ENCODE measurements around the gene BBS9. TPM values are rescaled to one million over a fixed set of nuclear protein-coding genes. Genes with fewer than 3 reads are reported as not detected.

BBS9 gene
- total and polyA plus RNA-seq, 8 donors, result 2.6 to 10.8 (median 6.0) TPM

DNA sequence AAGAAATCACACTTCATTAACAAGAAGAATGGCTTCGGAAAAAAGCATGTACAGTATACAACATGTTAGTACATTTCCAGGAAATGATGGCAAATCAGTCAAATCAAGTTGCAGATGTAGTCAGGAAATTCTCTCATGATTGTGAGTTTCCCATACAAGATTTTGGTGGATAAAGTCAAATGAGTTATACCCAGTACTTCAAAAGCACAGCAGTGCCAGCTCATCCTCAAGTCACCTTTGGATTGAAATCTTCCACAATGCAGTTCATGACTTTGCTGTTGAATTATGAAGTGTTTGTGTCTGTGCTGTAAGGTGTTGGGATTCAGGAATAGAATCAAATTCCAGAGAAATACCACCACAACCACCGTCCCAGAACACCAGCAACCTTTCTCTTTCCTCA, 474.7 kb downstream of the BBS9 start:
- intact Hi-C loops (cut with DNase I), result no loop called here
- Histone ChIP-seq H3K4me1 (no peaks in the 10 kb centered on the region), H3K36me3 (no peaks in the 10 kb centered on the region), H3K27me3 (no peaks in the 10 kb centered on the region), H3K9me3 (no peaks in the 10 kb centered on the region), H3K4me3 (no peak overlapping the region), H3K27ac (no peak overlapping the region)
- TF ChIP-seq, protein P1, sequence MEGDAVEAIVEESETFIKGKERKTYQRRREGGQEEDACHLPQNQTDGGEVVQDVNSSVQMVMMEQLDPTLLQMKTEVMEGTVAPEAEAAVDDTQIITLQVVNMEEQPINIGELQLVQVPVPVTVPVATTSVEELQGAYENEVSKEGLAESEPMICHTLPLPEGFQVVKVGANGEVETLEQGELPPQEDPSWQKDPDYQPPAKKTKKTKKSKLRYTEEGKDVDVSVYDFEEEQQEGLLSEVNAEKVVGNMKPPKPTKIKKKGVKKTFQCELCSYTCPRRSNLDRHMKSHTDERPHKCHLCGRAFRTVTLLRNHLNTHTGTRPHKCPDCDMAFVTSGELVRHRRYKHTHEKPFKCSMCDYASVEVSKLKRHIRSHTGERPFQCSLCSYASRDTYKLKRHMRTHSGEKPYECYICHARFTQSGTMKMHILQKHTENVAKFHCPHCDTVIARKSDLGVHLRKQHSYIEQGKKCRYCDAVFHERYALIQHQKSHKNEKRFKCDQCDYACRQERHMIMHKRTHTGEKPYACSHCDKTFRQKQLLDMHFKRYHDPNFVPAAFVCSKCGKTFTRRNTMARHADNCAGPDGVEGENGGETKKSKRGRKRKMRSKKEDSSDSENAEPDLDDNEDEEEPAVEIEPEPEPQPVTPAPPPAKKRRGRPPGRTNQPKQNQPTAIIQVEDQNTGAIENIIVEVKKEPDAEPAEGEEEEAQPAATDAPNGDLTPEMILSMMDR (IDR thresholded peaks at IDR 0.05), result no peak
- 80 to 90% methylated on average over 2 of the region's 2 CpGs for WGBS, 2 donors
- FAIRE-seq (no peak), DNase-seq (no peak), ATAC-seq (no peak)

DNA sequence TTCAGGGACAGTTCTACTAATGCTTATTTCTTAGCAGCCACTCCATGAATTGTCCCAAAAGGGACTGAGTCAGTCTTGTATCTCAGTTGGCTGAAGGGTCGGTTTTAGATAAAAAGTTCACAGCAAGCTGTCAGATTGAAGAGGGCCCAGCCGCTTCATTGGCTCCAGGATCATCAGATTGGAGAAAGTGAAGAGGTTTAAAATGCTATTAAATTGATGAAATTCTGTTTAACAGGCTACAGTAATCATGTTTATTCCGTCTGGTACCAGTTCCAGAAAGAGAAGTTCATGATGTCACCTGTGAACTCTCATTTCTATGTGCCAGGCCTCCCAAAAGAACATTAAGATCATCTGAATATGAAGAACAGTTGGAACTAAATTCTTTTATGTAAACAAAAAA, 481.6 kb downstream of the BBS9 start:
- Histone ChIP-seq H3K27ac (no peak overlapping the region), H3K4me1 (no peaks in the 10 kb centered on the region), H3K9me3 (no peaks in the 10 kb centered on the region), H3K27me3 (no peaks in the 10 kb centered on the region), H3K36me3 (no peaks in the 10 kb centered on the region), H3K4me3 (no peak overlapping the region)
- DNase-seq (no peak), ATAC-seq (no peak), FAIRE-seq (no peak)
- TF ChIP-seq, protein P1 (IDR thresholded peaks at IDR 0.05), result no peak
- 88 to 96% methylated on average over 3 of the region's 3 CpGs for WGBS, 2 donors
- intact Hi-C loops (cut with DNase I), result no loop called here

DNA sequence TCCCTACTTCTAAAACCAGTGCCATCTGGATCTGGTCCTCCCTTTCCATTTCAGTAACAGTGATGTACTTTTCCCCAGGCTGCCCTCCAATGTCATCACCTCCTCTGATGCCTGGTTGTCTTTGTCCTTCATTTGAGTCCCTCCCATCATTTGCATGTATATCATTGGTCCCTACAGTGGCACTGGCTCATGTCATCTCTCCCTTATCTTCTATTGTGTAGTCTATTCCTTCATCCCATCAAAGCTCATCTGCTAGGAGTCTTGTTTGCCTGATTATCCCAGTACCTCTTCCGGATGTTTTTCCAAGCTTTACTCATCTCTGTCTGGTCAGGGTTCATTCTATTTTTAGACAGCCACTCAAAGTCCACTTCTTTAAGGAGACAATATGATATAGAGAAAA, 483.1 kb downstream of the BBS9 start:
- 71 to 80% methylated on average over 1 of the region's 1 CpG for WGBS, 2 donors
- DNase-seq (no peak), ATAC-seq (no peak), FAIRE-seq (no peak)
- no peaks in the 10 kb centered on the region for H3K36me3 ChIP-seq
- no peaks in the 10 kb centered on the region for H3K27me3 ChIP-seq
- H3K9me3 ChIP-seq, result no peaks in the 10 kb centered on the region
- intact Hi-C loops (cut with DNase I), result no loop called here
- no peak overlapping the region for H3K27ac ChIP-seq
- TF ChIP-seq, protein P1 (IDR thresholded peaks at IDR 0.05), result no peak
- H3K4me1 ChIP-seq, result no peaks in the 10 kb centered on the region
- H3K4me3 ChIP-seq, result no peak overlapping the region

DNA sequence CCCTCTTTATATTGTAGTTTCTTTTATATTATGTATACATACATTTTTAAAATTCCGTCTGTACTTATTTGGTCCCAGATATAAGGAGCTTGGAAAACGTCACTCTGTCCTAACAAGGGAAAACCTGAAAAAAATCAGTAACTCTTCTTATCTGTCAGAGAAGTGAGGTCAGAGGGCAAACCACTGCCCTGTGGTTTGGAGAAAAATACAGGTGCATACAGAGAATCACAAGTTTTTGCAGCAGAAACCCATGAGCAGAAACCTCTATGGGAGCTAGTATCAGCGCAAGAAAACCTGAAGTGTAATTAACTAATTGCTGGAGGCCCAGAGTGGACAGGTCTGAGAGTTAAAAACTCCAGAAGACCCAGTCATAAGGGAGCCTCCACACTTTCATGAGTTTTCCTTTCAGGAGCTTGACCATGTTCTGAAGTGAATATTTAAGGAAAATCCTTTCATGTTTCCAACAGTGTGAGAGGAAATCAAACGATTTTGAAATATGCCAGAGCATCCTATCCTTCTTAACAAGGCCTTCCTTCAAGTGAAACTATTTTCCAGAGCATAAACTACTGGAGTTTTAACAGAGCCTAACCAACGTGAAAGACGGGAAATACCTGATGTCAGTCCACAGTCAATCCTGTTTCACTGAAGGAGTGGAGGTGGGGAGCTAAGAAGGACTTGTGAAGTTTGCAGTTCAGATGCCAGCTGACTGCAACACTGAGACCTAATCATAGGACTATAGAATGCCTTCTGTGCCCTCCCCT, 485.2 kb downstream of the BBS9 start:
- FAIRE-seq, result no peak
- 79 to 80% methylated on average over 6 of the region's 6 CpGs for WGBS, 2 donors
- TF ChIP-seq, protein P1 (IDR thresholded peaks at IDR 0.05), result no peak

DNA sequence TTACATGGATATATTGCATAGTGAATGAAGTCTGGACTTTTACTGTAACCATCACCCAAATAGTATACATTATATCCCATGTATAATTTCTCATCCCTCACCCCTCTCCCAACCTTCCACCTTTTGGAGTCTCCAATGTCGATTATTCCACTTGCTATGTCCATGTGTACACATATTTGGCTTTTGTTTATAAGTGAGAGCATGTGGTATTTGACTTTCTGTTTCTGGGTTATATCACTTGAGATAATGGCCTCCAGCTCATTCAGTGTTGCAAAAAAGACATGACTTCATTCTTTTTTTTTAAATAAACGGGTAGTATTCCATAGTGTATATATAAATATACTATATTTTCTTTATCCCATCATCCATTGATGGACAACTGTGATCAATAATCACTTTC, 487.4 kb downstream of the BBS9 start:
- TF ChIP-seq, protein P1 (IDR thresholded peaks at IDR 0.05), result no peak
- H3K27ac ChIP-seq, result no peak overlapping the region
- ATAC-seq, result no peak
- H3K9me3 ChIP-seq, result no peaks in the 10 kb centered on the region
- no peak overlapping the region for H3K4me3 ChIP-seq
- 76 to 86% methylated on average over 2 of the region's 2 CpGs for WGBS, 2 donors
- DNase-seq, result no peak
- H3K36me3 ChIP-seq, result no peaks in the 10 kb centered on the region
- H3K27me3 ChIP-seq, result no peaks in the 10 kb centered on the region
- intact Hi-C loops (cut with DNase I), result no loop called here
- FAIRE-seq, result no peak
- no peaks in the 10 kb centered on the region for H3K4me1 ChIP-seq

More for the DNA sequence above, 485.2 kb downstream of the BBS9 start:
- no peak overlapping the region for H3K27ac ChIP-seq
- no peaks in the 10 kb centered on the region for H3K27me3 ChIP-seq
- H3K4me1 ChIP-seq, result no peaks in the 10 kb centered on the region
- H3K36me3 ChIP-seq, result no peaks in the 10 kb centered on the region
- intact Hi-C loops (cut with DNase I), result no loop called here
- DNase-seq, result no peak
- no peaks in the 10 kb centered on the region for H3K9me3 ChIP-seq
- no peak overlapping the region for H3K4me3 ChIP-seq
- no peak for ATAC-seq

Data from pancreas (tissue), 10 donors.